IMR-90 (cell line): ENCODE results near the gene SART1. TPM values are rescaled to one million over a fixed set of nuclear protein-coding genes. Genes with fewer than 3 reads are reported as not detected.

Experiments
- ATAC-seq: fragments of 200-7000 bp; cut with Tn5 transposase; 2 replicates; pipeline ENCODE4 v1.9.1; 2020; ENCODE audit warnings: low read depth, mild to moderate bottlenecking, moderate library complexity
- BruUV-seq: library from RNA; stranded (reverse); fragments of 400-500 nt; replicated peaks from 2 replicates; lab custom pipeline; 2021; lab: Mats Ljungman, UMichigan
- CTCF ChIA-PET: fragments of 300-600 bp; formaldehyde crosslinking; extraction: SDS; loops from one replicate; lab custom pipeline; 2021; ENCODE audit warnings: antibody characterized with exemption; lab: Yijun Ruan, JAX
- POLR2A ChIA-PET: fragments of 300-600 bp; sonication (Branson Sonifier 250); formaldehyde crosslinking; loops from one replicate; lab custom pipeline; 2022; ENCODE audit warnings: antibody characterized with exemption; ENCODE audit not compliant: unreplicated experiment; lab: Charles Lee
- DNase-seq: peaks from one replicate; pipeline ENCODE4 v3.0.0; 2013
- H2AFZ ChIP-seq: replicated peaks from 2 replicates; pipeline ENCODE3; 2013; ENCODE audit warnings: low read length, mild to moderate bottlenecking; ENCODE audit not compliant: poor library complexity
- H2AK5ac ChIP-seq: 2 replicates; pipeline ENCODE4 v1.6.1; 2013; ENCODE audit warnings: low read depth, low read length, inconsistent platforms
- H2AK9ac ChIP-seq: replicated peaks from 2 replicates; pipeline ENCODE3; 2013; ENCODE audit warnings: mild to moderate bottlenecking, low read depth, low read length, moderate library complexity; ENCODE audit not compliant: poor library complexity
- H2BK120ac ChIP-seq: 2 replicates; pipeline ENCODE4 v1.6.1; 2013; ENCODE audit warnings: low read depth, low read length, inconsistent platforms
- H2BK15ac ChIP-seq: 3 replicates; pipeline ENCODE4 v1.6.1; 2013; ENCODE audit warnings: low read depth, low read length, inconsistent platforms
- H2BK20ac ChIP-seq: 2 replicates; pipeline ENCODE4 v1.6.1; 2013; ENCODE audit warnings: low read depth, mild to moderate bottlenecking, inconsistent platforms, low read length, moderate library complexity
- H2BK5ac ChIP-seq: 2 replicates; pipeline ENCODE4 v1.6.1; 2013; ENCODE audit warnings: mild to moderate bottlenecking, low read depth, low read length, inconsistent platforms; ENCODE audit not compliant: poor library complexity, severe bottlenecking
- H3K14ac ChIP-seq: replicated peaks from 2 replicates; pipeline ENCODE4 v1.6.1; 2013; ENCODE audit warnings: low read depth, low read length, inconsistent platforms
- H3K18ac ChIP-seq: 2 replicates; pipeline ENCODE4 v1.6.1; 2013; ENCODE audit warnings: low read depth, low read length, control low read depth
- H3K23ac ChIP-seq: 2 replicates; pipeline ENCODE4 v1.6.1; 2013; ENCODE audit warnings: low read depth, low read length, inconsistent platforms
- H3K27ac ChIP-seq: 2 replicates; pipeline ENCODE4 v1.5.1; 2013; ENCODE audit warnings: mild to moderate bottlenecking, control low read depth, low read length; ENCODE audit not compliant: insufficient read depth
- H3K27me3 ChIP-seq: 2 replicates; pipeline ENCODE4 v1.6.1; 2013; ENCODE audit warnings: low read length; ENCODE audit not compliant: control insufficient read depth, insufficient read depth
- H3K36me3 ChIP-seq: 2 replicates; pipeline ENCODE4 v1.6.1; 2013; ENCODE audit warnings: low read length, mixed read lengths; ENCODE audit not compliant: control insufficient read depth, insufficient read depth
- H3K4ac ChIP-seq: 2 replicates; pipeline ENCODE4 v1.6.1; 2013; ENCODE audit warnings: low read depth, low read length, inconsistent platforms
- H3K4me1 ChIP-seq: 2 replicates; pipeline ENCODE4 v1.6.1; 2013; ENCODE audit warnings: low read length, mixed read lengths; ENCODE audit not compliant: control insufficient read depth, insufficient read depth
- H3K4me2 ChIP-seq: 2 replicates; pipeline ENCODE4 v1.6.1; 2013; ENCODE audit warnings: low read depth, mild to moderate bottlenecking, control low read depth, low read length, moderate library complexity
- H3K4me3 ChIP-seq: 2 replicates; pipeline ENCODE4 v1.5.1; 2013; ENCODE audit warnings: low read depth, mild to moderate bottlenecking, control low read depth, low read length, moderate library complexity; ENCODE audit not compliant: insufficient read depth
- H3K56ac ChIP-seq: 2 replicates; pipeline ENCODE4 v1.6.1; 2013; ENCODE audit warnings: low read length, inconsistent platforms; ENCODE audit not compliant: insufficient read depth; ENCODE audit errors: extremely low read depth
- H3K79me1 ChIP-seq, 2 experiments: 2 replicates each; pipeline ENCODE4 v1.6.1; 2013; ENCODE audit warnings: low read length in 2 of 2, inconsistent platforms in 1 of 2, low read depth in 1 of 2
- H3K9ac ChIP-seq: 2 replicates; pipeline ENCODE4 v1.6.1; 2013; ENCODE audit warnings: low read depth, low read length, control low read depth
- H3K9me1 ChIP-seq: 2 replicates; pipeline ENCODE4 v1.6.1; 2013; ENCODE audit warnings: low read length, inconsistent platforms; ENCODE audit not compliant: insufficient read depth
- H3K9me3 ChIP-seq: 2 replicates; pipeline ENCODE4 v1.6.1; 2013; ENCODE audit warnings: low read length; ENCODE audit not compliant: control insufficient read depth, insufficient read depth
- H4K20me1 ChIP-seq: 2 replicates; pipeline ENCODE4 v1.6.1; 2013; ENCODE audit warnings: low read length, inconsistent platforms; ENCODE audit not compliant: insufficient read depth
- H4K5ac ChIP-seq: 2 replicates; pipeline ENCODE4 v1.6.1; 2013; ENCODE audit warnings: mild to moderate bottlenecking, low read depth, low read length, control low read depth
- H4K8ac ChIP-seq, 2 experiments: 2 replicates each; pipeline ENCODE4 v1.6.1; 2013; ENCODE audit warnings: low read depth in 2 of 2, low read length in 2 of 2, control low read depth in 1 of 2, inconsistent platforms in 1 of 2
- H4K91ac ChIP-seq: 2 replicates; pipeline ENCODE4 v1.6.1; 2013; ENCODE audit warnings: low read depth, low read length, inconsistent platforms; ENCODE audit not compliant: insufficient read depth
- BHLHE40 ChIP-seq: fragments of 150-350 bp; IDR thresholded peaks from 2 replicates; pipeline ENCODE4 v1.6.1; 2016; ENCODE audit warnings: mild to moderate bottlenecking, low read depth, low read length
- CEBPB ChIP-seq: IDR thresholded peaks from 2 replicates; pipeline ENCODE4 v1.6.1; 2012; ENCODE audit warnings: low read depth, low read length, improper control_type of control experiment
- CHD1 ChIP-seq: IDR thresholded peaks from 2 replicates; pipeline ENCODE4 v1.6.1; 2012; ENCODE audit warnings: low read depth, low read length, improper control_type of control experiment
- CTCF ChIP-seq: conservative IDR thresholded peaks from 2 replicates; pipeline ENCODE4 v1.5.1; 2012; ENCODE audit warnings: mild to moderate bottlenecking, low read depth, low read length, improper control_type of control experiment
- ELK1 ChIP-seq: fragments of 150-350 bp; IDR thresholded peaks from 2 replicates; pipeline ENCODE4 v1.6.1; 2016; ENCODE audit warnings: low read depth, mild to moderate bottlenecking, low read length, moderate library complexity, borderline replicate concordance
- FOS ChIP-seq: fragments of 150-350 bp; IDR thresholded peaks from 2 replicates; pipeline ENCODE4 v1.6.1; 2016; ENCODE audit warnings: low read depth, low read length
- MAFK ChIP-seq: IDR thresholded peaks from 2 replicates; pipeline ENCODE4 v1.6.1; 2012; ENCODE audit warnings: low read depth, low read length, improper control_type of control experiment
- MAZ ChIP-seq: IDR thresholded peaks from 2 replicates; pipeline ENCODE4 v1.6.1; 2012; ENCODE audit warnings: low read depth, mild to moderate bottlenecking, low read length, improper control_type of control experiment, moderate library complexity, borderline replicate concordance
- MXI1 ChIP-seq: IDR thresholded peaks from 2 replicates; pipeline ENCODE4 v1.6.1; 2012; ENCODE audit warnings: low read depth, mild to moderate bottlenecking, low read length, moderate library complexity, borderline replicate concordance
- NFE2L2 ChIP-seq: fragments of 150-350 bp; IDR thresholded peaks from 2 replicates; pipeline ENCODE4 v1.6.1; 2016; ENCODE audit warnings: low read depth, mild to moderate bottlenecking, low read length
- POLR2A ChIP-seq: IDR thresholded peaks from 2 replicates; pipeline ENCODE4 v1.6.1; 2012; ENCODE audit warnings: mild to moderate bottlenecking, low read depth, low read length
- RAD21 ChIP-seq: IDR thresholded peaks from 2 replicates; pipeline ENCODE4 v1.6.1; 2012; ENCODE audit warnings: low read length, improper control_type of control experiment
- RCOR1 ChIP-seq: IDR thresholded peaks from 2 replicates; pipeline ENCODE4 v1.6.1; 2012; ENCODE audit warnings: mild to moderate bottlenecking, low read length, improper control_type of control experiment; ENCODE audit not compliant: insufficient replicate concordance
- RFX5 ChIP-seq: IDR thresholded peaks from 2 replicates; pipeline ENCODE4 v1.8.0; 2012; ENCODE audit warnings: low read depth, mild to moderate bottlenecking, low read length, moderate library complexity
- SMC3 ChIP-seq: fragments of 150-350 bp; IDR thresholded peaks from 2 replicates; pipeline ENCODE4 v1.6.1; 2016; ENCODE audit warnings: low read depth, mild to moderate bottlenecking, antibody characterized with exemption, low read length, moderate library complexity
- USF2 ChIP-seq: fragments of 150-350 bp; IDR thresholded peaks from 2 replicates; pipeline ENCODE4 v1.6.1; 2017; ENCODE audit warnings: mild to moderate bottlenecking, antibody characterized with exemption, low read length, low read depth
- WGBS, 2 experiments: methylation state at CpG; one replicate each; pipeline versions ENCODE4 v1.1.5 to v1.1.7; 2013; ENCODE audit warnings: missing lambda C conversion rate in 2 of 2; ENCODE audit not compliant: insufficient read length in 1 of 2; ENCODE audit errors: extremely low coverage in 2 of 2; 5-methylcytosine and 5-hydroxymethylcytosine counted together
- dilution Hi-C: fragments of 300-500 bp; cut with HindIII; formaldehyde crosslinking; loops from one replicate; pipeline ENCODE4 v1.14.3; 2018; ENCODE audit warnings: low sequenced_read_pairs; ENCODE audit not compliant: unreplicated experiment
- in situ Hi-C: fragments of 300-500 bp; cut with MboI; formaldehyde crosslinking; loops from 3 replicates; pipeline ENCODE4 v1.14.3; 2019; ENCODE audit warnings: low sequenced_read_pairs, inconsistent platforms, mixed read lengths
- intact Hi-C: fragments of 100-400 bp; cut with micrococcal nuclease; formaldehyde crosslinking; loops from 2 replicates; pipeline ENCODE4 v1.10.0; 2022
- polyA plus RNA-seq, 3 experiments: library from polyadenylated mRNA; depleted of rRNA; stranded (reverse); fragments of >200 nt; gene quantifications; 2 replicates each; pipeline ENCODE4 v1.2.3, GENCODE V29; 2012; ENCODE audit warnings: low replicate concordance in 1 of 3
- total RNA-seq: library from RNA; depleted of rRNA; stranded (reverse); fragments of >200 nt; gene quantifications from 2 replicates; pipeline ENCODE4 v1.2.3, GENCODE V29; 2012

Gene SART1
- total and polyA plus RNA-seq, 2 of the 4 experiments (the other 2 are of a cell fraction): 25.5 to 43.5 TPM

- no TSS peak for BruUV-seq
- H3K4me1 ChIP-seq: 0 out of 2 replicates have a peak, but pooled peaks cover 2% of the 10 kb centered on the region
Observed at GRCh38 chr11:65972116-65972515, 10.6 kb downstream of the SART1 start.

More at GRCh38 chr11:65972116-65972515, 10.6 kb downstream of the SART1 start:
- H2AFZ ChIP-seq: no peak overlapping the region
- H2BK20ac ChIP-seq: no peak overlapping the region
- DNase-seq: no peak
- no peaks in the 10 kb centered on the region for H4K20me1 ChIP-seq
- dilution Hi-C loops (no loop called here), in situ Hi-C loops (no loop called here), intact Hi-C loops (no loop called here)
- H4K8ac ChIP-seq: no peak overlapping the region
- H3K18ac ChIP-seq: no peak overlapping the region
- H3K9me1 ChIP-seq: no peaks in the 10 kb centered on the region
- H3K27me3 ChIP-seq: no peaks in the 10 kb centered on the region
- POLR2A ChIA-PET: no interaction called here
- no peak overlapping the region for H3K4me3 ChIP-seq
- no peak overlapping the region for H2BK15ac ChIP-seq
- H4K5ac ChIP-seq: no peak overlapping the region
- H2AK5ac ChIP-seq: no peak overlapping the region
- ATAC-seq: no peak
- H2BK120ac ChIP-seq: no peak overlapping the region
- no peak overlapping the region for H3K23ac ChIP-seq
- H3K9ac ChIP-seq: no peak overlapping the region
- H4K91ac ChIP-seq: no peak overlapping the region
- H3K27ac ChIP-seq: no peak overlapping the region
- TF ChIP-seq POLR2A (no peak), BHLHE40 (no peak), MAZ (no peak), RFX5 (no peak), CEBPB (no peak), RAD21 (no peak), CHD1 (no peak), SMC3 (no peak), CTCF (no peak), MXI1 (no peak), USF2 (no peak), ELK1 (no peak), FOS (no peak), MAFK (no peak), RCOR1 (no peak), NFE2L2 (no peak)
- WGBS, 2 experiments: no CpG with 5 or more reads among the region's 8 CpGs
- no peak overlapping the region for H2BK5ac ChIP-seq
- H3K9me3 ChIP-seq: no peaks in the 10 kb centered on the region
- no peak overlapping the region for H3K4ac ChIP-seq
- CTCF ChIA-PET: no interaction called here
- no peak overlapping the region for H2AK9ac ChIP-seq
- H3K36me3 ChIP-seq: peaks cover 43% of the 10 kb centered on the region
- H3K14ac ChIP-seq: no peak overlapping the region
- H3K4me2 ChIP-seq: no peak overlapping the region
- no peak overlapping the region for H3K56ac ChIP-seq
- peaks cover 5 to 37% of the 10 kb centered on the region in 2 experiments for H3K79me1 ChIP-seq
